DMS53 treated with DMSO at 0.1 percent for 48 hours (cell line): ENCODE data around the gene GZMH.
"Not testable (repeated sequence)": the region's sequence is repeated elsewhere in the genome, so short reads cannot be mapped to it uniquely, and the experiment has no call there.

Experiments used
- DNase-seq: peaks from one replicate; lab custom pipeline; 2025; ENCODE audit not compliant: unreplicated experiment; lab: John Stamatoyannopoulos, UW

GZMH gene

GRCh38 chr14:24609655-24610344 is at the start of gene GZMH:
Gene GZMH, minus strand, starts transcription at chr14:24609685. Its CDS starts 72 bp downstream, at chr14:24609613.
- no peak for DNase-seq

- not testable (repeated sequence) for DNase-seq
Measured at GRCh38 chr14:24648361-24648760, 38.9 kb upstream of the GZMH start.

GRCh38 chr14:24639905-24640304 is 30.4 kb upstream of the GZMH start:
- no peak for DNase-seq

GRCh38 chr14:24639270-24639669 is 29.8 kb upstream of the GZMH start:
- DNase-seq: no peak

- DNase-seq: no peak
Measured at GRCh38 chr14:24634158-24634557, 24.7 kb upstream of the GZMH start, which contains the start of gene GZMB. Gene GZMB, minus strand, starts transcription at chr14:24634190. Its CDS starts 30 bp downstream, at chr14:24634160.

GRCh38 chr14:24633353-24633752 is 23.9 kb upstream of the GZMH start:
- DNase-seq: no peak

- no peak for DNase-seq
Measured at GRCh38 chr14:24632761-24633160, 23.3 kb upstream of the GZMH start.

GRCh38 chr14:24632336-24632735 is 22.9 kb upstream of the GZMH start:
- no peak for DNase-seq

GRCh38 chr14:24631749-24632335 is 22.4 kb upstream of the GZMH start:
- no peak for DNase-seq

GRCh38 chr14:24630872-24631477 is 21.5 kb upstream of the GZMH start:
- peak; percentile 86 for DNase-seq

GRCh38 chr14:24630087-24630871 is 20.8 kb upstream of the GZMH start:
- no peak for DNase-seq

- DNase-seq: no peak
Measured at GRCh38 chr14:24629521-24629920, 20.0 kb upstream of the GZMH start.

GRCh38 chr14:24613747-24614146 is 4.3 kb upstream of the GZMH start:
- DNase-seq: no peak

GRCh38 chr14:24613241-24613640 is 3.8 kb upstream of the GZMH start:
- DNase-seq: no peak

- DNase-seq: no peak
Measured at GRCh38 chr14:24612196-24612595, 2.7 kb upstream of the GZMH start.

GRCh38 chr14:24607635-24608514 is 1.6 kb downstream of the GZMH start:
- no peak for DNase-seq

- no peak for DNase-seq
Measured at GRCh38 chr14:24607081-24607480, 2.4 kb downstream of the GZMH start.

GRCh38 chr14:24606297-24606696 is 3.2 kb downstream of the GZMH start:
- no peak for DNase-seq

- no peak for DNase-seq
Measured at GRCh38 chr14:24605435-24606190, 3.9 kb downstream of the GZMH start.

- DNase-seq: no peak
Measured at GRCh38 chr14:24597403-24597802, 12.1 kb downstream of the GZMH start.
